Esophagus muscularis mucosa (tissue), 3 donors: ENCODE data around the gene RCAN1.
A peak's percentile ranks its signal among the peaks of the same experiment; 100 is the strongest.

Source experiments
- CTCF ChIP-seq, 3 experiments: fragments of 200-600 bp in 2 of 3; fragments of 450-650 bp in 1 of 3; sonication (generic) in 2 of 3; IDR thresholded peaks; one replicate each; pipeline ENCODE4 v1.5.1; 2017 to 2019; ENCODE audit warnings: antibody characterized with exemption in 3 of 3, mild to moderate bottlenecking in 2 of 3, moderate library complexity in 1 of 3
- POLR2A ChIP-seq: fragments of 450-650 bp; IDR thresholded peaks from one replicate; pipeline ENCODE4 v1.6.1; 2017; ENCODE audit warnings: antibody characterized with exemption, moderate library complexity, mild to moderate bottlenecking, low read depth
- POLR2AphosphoS5 ChIP-seq, 2 donors: sonication (generic); formaldehyde crosslinking; IDR thresholded peaks; one replicate each; pipeline ENCODE4 v1.6.1; 2017; ENCODE audit warnings: antibody characterized with exemption in 2 of 2

GRCh38 chr21:34630536-34631143 lies 15.7 kb upstream of the RCAN1 start:
- TF ChIP-seq CTCF (IDR thresholded peaks at IDR 0.05) (peak; percentile 76 to 81 (median 80)), POLR2AphosphoS5 (IDR thresholded peaks at IDR 0.05) (no peak), POLR2A (no peak)
